Activated gamma-delta T cell (primary cell): Measurements from ENCODE around the gene TK1.
A peak's percentile ranks its signal among the peaks of the same experiment; 100 is the strongest.
"Not testable (repeated sequence)": the region's sequence is repeated elsewhere in the genome, so short reads cannot be mapped to it uniquely, and the experiment has no call there.

Source experiments
- DNase-seq: peaks from one replicate; lab custom pipeline; 2025; lab: John Stamatoyannopoulos, UW

The TK1 gene

GRCh38 chr17:78151514-78152008 lies 35.3 kb downstream of the TK1 start:
- no peak for DNase-seq

GRCh38 chr17:78148286-78149016 lies 38.4 kb downstream of the TK1 start:
- DNase-seq, result no peak

GRCh38 chr17:78147315-78147998 lies 39.4 kb downstream of the TK1 start:
- no peak for DNase-seq

DNA sequence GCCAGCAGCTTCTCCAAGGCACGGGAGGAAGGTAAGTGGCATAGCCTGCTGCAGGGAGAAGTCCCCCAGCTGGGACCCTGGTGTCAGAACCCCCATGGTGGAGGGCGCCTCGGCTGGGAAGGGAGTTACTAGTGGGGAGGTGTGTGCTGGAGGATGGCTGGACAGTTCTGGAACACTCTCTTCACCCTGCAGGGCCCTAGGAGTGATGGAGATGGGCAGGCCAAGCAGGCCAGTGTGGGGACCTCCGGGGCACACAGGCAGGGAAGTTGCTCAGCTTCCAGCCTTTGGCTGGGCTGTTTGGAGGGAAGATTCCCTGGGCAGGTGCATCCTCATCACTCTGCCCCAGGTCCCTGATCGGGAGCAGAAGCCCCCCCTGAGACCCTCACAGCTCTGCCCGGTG lies 40.0 kb downstream of the TK1 start:
- DNase-seq, result no peak

DNA sequence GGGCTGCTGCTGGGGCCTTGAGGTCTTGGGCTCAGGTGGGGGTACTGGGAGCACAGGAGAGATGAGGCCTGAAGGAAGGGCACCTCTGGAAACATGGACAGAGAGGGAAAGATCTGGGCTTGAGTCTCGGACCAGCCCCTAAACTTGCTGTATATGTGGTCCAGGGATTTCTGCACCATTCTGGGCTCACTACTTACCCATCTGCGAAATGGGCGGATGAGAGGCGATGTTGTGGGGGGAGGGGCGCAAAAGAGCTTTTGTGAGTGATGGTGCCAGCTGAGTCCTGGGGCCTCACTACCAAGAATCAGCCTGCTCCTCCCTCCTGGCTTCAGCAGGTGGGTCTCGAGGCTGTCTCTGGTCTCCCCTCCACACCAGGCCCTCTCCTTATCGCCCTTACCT lies 40.4 kb downstream of the TK1 start:
- DNase-seq, result no peak

DNA sequence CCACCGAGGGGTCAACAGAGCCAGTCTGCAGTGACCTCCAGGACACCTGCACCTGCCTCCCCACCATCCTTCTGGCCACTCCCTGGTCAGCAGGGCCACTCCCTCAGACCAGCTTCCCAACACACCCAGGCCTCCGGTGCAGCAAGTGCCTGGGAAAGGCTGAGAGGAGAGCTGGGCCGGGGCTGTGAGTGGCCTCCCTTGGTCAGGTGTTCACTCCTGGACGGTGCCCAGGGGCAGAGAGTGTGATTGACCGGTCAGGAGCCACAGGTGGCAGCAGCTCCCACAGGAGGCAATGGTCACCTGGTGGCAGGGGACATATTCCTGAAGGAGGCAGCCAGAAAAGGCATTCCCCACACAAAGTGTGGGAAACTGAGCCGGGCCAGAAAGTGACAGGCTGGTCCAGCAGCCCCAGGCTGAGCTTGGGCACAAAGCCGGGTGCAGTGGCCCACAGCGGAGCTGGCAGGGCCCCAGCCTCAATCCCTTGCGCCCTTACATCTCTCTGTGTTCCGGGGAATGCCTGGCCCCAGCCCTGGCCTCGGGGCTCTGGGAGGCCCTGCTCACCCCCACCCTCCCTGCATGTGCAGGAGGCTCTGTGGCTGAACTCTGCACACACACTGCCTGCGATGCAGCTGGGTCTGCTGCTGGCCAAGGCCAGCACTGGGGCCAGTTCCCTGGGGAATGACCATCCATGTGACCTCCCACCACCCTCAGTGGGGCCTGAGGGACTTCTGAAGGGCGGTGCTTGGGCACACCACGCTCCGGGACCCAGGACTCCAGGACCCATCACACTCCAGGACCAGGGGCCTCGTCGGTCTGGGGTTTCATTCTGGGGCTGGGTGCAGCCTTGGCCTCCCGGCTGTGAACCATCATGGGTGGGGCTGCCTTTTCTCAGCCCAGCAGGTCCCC lies 41.9 kb downstream of the TK1 start:
- no peak for DNase-seq

DNA sequence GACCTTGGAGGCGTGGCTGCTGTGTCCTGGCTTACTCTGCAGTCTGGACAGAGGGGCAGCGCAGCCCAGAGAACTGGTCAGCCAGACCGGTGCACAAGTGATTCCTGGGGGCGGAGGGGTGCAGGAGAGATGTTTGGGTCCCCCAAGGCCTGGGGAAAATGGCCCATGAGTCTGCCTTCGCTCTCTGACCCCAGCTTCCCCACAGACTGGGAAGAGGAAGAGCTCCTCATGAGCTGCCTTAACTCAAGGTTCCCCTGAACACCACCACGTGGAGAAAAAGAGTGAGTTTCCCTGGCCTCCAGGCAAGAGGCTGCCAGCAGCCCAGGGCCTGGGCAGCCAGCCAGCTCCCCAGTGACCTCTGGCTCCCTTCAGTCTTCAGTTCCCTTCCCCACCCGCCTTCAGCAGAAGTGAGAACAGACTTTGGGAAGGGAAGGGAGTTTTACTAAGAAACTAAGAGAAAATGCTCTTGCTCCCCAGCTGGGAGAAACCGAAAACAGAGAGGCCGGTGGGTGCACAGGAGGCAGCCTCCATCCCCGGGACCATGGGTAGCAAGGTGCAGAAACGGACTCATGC lies 42.6 kb downstream of the TK1 start:
- no peak for DNase-seq

DNA sequence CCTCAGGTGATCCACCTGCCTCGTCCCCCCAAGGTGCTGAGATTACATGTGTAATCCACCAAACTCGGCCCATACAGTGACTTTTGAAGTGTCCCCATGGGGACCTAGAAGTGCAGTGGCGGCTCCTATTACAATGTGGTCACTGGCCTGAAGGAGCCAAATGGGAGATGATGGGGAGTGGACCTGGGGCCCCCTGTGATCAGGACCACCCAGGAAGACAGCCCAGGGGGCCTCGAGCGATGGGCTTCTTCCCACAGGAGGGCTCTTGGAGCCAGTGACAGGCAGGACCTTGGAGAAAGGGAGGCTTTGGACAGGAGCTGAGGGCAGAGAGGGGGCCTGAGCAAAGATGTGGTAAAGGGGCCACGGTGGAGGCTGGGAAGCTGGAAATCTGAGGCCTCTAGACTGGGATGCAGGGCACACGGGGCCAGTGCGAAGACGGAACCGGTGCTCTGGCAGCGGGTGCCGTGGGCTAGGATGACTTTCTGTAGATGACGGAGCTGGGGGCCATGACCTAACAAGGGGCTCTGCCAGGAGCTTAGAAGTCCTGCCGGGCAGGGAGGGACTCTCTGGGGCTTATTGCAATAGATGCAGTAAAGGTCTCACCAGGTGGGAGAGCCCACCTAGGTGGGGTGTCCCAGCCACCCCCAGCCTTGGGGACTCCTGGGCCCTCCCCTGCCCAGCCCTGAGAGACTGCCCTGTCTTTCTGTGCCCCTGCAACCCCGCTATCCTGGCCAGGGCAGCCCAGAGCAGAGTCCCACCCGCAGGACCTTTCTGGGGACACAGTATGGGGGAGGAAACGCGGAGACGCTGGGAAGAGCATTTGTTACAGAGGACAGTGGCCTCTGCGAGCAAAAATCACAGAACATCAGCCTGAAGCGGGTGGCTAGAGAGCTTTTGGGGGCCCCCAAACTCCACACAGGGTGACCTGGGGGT lies 43.4 kb downstream of the TK1 start:
- DNase-seq, result no peak

DNA sequence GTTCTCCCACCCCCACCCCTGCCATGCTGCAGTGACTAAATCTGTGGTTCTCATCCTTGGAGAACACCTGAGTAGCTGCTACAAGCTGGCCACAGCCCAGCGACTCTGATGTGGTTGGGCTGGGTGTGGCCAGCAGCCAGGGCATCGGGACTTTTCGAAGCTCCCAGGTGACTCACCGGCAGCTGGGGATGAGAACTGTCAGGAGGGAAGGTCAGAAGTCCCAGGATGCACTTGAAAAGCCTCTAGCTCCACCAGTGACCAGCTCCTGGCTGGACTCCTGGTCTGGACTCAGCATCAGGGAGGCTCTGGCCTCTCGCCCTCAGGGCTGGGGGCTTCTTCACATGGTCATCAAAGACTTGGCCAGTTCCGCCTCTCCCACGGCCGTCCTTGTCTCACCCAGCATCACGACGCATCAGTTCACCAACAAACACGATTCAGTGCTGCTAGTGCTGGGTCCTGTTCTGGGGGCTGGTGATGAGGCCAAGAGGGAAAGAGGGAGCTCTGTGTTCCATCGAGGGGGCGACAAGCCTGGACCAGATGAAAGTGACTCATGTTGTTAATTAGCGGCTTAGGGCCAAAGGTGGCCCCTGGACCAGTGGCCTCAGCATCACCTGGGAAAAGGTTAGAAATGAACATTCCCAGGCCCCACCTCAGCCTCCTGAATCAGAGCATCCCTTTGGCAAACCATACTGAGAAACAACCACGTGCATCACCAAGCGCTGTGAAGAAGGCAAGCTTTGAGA lies 44.6 kb downstream of the TK1 start:
- no peak for DNase-seq

- DNase-seq, result no peak
These were observed 45.3 kb downstream of the TK1 start for GRCh38 chr17:78141437-78142118.

- peak; percentile 79 for DNase-seq
These were observed 46.4 kb downstream of the TK1 start for GRCh38 chr17:78140169-78141051.

GRCh38 chr17:78139861-78140168 lies 47.0 kb downstream of the TK1 start:
- DNase-seq, result not testable (repeated sequence)

- DNase-seq, result no peak
These were observed 48.4 kb downstream of the TK1 start for GRCh38 chr17:78138204-78139060.

DNA sequence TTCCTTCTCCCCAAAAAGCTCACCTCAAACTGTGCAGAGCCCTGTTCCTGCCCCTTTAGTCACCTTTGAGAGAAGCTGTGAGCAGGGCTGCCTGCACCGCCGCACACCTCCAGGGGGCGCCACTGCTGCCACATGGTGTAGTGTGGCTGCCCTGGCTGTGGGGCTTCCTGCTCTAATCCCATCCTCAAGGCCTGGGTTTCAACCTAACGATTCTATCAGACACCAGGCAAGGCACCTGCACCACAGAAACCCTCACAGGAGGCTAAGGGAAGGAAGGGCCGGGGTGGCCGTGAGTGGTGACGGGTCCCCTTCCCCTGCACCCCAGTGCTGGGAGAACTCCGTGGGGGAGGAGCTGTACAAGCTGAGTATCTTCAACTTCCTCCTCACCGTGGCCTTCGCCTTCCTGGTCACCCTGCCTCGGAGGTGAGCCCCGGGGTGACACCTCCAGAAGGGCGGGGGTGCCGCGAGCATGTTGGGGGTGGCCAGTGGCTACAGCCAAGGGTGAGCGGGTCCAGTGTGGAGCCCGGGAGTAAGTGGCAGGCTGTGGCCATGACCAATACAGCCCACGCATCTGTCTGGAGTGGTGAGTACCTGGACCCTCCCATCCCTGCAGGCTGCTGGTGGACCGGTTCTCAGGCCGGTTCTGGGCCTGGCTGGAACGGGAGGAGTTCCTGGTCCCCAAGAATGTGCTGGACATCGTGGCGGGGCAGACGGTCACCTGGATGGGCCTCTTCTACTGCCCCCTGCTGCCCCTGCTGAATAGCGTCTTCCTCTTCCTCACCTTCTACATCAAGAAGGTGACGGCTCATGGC lies 49.3 kb downstream of the TK1 start:
- no peak for DNase-seq

GRCh38 chr17:78135858-78136500 lies 50.9 kb downstream of the TK1 start:
- DNase-seq, result no peak

DNA sequence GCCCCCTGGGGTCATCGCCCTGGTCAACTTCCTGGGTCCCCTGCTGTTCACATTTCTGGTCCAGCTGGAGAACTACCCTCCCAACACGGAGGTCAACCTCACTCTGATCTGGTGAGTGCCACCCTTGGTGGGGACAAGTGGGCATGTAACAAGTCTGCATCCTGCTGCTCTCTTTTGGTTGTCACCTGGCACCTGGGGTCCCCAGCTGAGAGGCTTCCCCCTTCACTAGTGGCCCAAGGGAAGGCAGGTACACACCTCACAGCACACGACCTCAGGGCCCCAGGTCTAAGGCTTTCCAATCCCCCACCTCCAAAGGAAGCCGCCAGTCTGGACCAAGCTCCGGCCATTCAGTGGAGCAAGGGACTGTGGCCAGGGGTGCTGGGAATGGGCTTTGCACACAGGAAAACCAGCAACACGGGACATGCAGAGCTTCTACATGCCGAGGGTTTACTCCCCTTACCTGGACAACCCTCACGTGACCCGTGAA lies 51.9 kb downstream of the TK1 start:
- DNase-seq, result no peak
